ENCODE measurements around the gene SLC38A10. TPM values are rescaled to one million over a fixed set of nuclear protein-coding genes. Genes with fewer than 3 reads are reported as not detected.
A peak's percentile ranks its signal among the peaks of the same experiment; 100 is the strongest.

Gene SLC38A10
- total and polyA plus RNA-seq, 2 of the 13 experiments (the other 11 are each of a cell fraction or from before 2014, with no cell fraction given), result 23.4 to 55.8 TPM

- TF ChIP-seq ARID3A (IDR thresholded peaks at IDR 0.05; ENCODE audit: low read depth, low read length), result 0 out of 2 replicates have a peak, but pooled peaks have one; percentile 10
- TF ChIP-seq SAP130 (CRISPR knock-in tag; IDR thresholded peaks at IDR 0.05; ENCODE audit: low read depth), result no peak
- TF ChIP-seq FOXK2 (IDR thresholded peaks at IDR 0.05), result no peak
- TF ChIP-seq GZF1 (CRISPR knock-in tag; IDR thresholded peaks at IDR 0.05), result no peak
- no peak for TF ChIP-seq ZNF773 (CRISPR knock-in tag; IDR thresholded peaks at IDR 0.05; ENCODE audit: borderline replicate concordance)
- TF ChIP-seq SKI (IDR thresholded peaks at IDR 0.05; ENCODE audit: partially characterized antibody), result no peak
- no peak for TF ChIP-seq GMEB1 (CRISPR knock-in tag; IDR thresholded peaks at IDR 0.05; ENCODE audit: borderline replicate concordance)
- TF ChIP-seq ZSCAN25 (CRISPR knock-in tag; IDR thresholded peaks at IDR 0.05), result no peak
- no peak for TF ChIP-seq ZBTB21 (CRISPR knock-in tag; IDR thresholded peaks at IDR 0.05)
- TF ChIP-seq E2F2 (CRISPR knock-in tag; IDR thresholded peaks at IDR 0.05; ENCODE audit: borderline replicate concordance), result no peak
- no peak for TF ChIP-seq KDM3A (CRISPR knock-in tag; IDR thresholded peaks at IDR 0.05; ENCODE audit: low read depth)
- no peak for TF ChIP-seq ZFAT (CRISPR knock-in tag; conservative IDR thresholded peaks at IDR 0.05)
- TF ChIP-seq SMC3 (IDR thresholded peaks at IDR 0.05; ENCODE audit: low read length), result peak; percentile 59
- no peak for TF ChIP-seq ZNF674 (CRISPR knock-in tag; IDR thresholded peaks at IDR 0.05; ENCODE audit: low read depth)
- TF ChIP-seq FOXP4 (CRISPR knock-in tag; IDR thresholded peaks at IDR 0.05), result no peak
- no peak for TF ChIP-seq NPAS2 (CRISPR knock-in tag; IDR thresholded peaks at IDR 0.05; ENCODE audit: borderline replicate concordance)
- TF ChIP-seq FIP1L1 (IDR thresholded peaks at IDR 0.05; ENCODE audit: borderline replicate concordance, insufficient read depth, low read depth, low read length), result no peak
- TF ChIP-seq ZNF781 (CRISPR knock-in tag; IDR thresholded peaks at IDR 0.05; ENCODE audit: borderline replicate concordance, not compliant biosample characterization), result no peak
- no peak for TF ChIP-seq PAX8 (CRISPR knock-in tag; IDR thresholded peaks at IDR 0.05; ENCODE audit: borderline replicate concordance)
- no peak for TF ChIP-seq DBP (CRISPR knock-in tag; IDR thresholded peaks at IDR 0.05; ENCODE audit: not compliant biosample characterization)
- TF ChIP-seq ZNF251 (CRISPR knock-in tag; IDR thresholded peaks at IDR 0.05), result no peak
Observed at GRCh38 chr17:81200695-81201580, 94.2 kb downstream of the SLC38A10 start (continued).

Measured in HepG2 (cell line).